Heart right ventricle (tissue), 16 donors: ENCODE results near the gene ZNF597. TPM values are rescaled to one million over a fixed set of nuclear protein-coding genes. Genes with fewer than 3 reads are reported as not detected.

ENCODE experiments used
- ATAC-seq, 8 donors: fragments of 200-7000 bp; cut with Tn5 transposase; one replicate each; pipeline ENCODE4 v1.9.1; 2020; ENCODE audit warnings: mild to moderate bottlenecking in 8 of 8, moderate library complexity in 8 of 8, moderate number of reproducible peaks in 1 of 8
- DNase-seq, 2 donors: peaks; one replicate each; pipeline ENCODE4 v3.0.0-alpha.2; 2020
- H3K27ac ChIP-seq, 10 donors: fragments of 200-600 bp; sonication (generic) in 2 of 10; one replicate each; pipeline versions ENCODE4 v1.5.0 to v1.8.0; 2020 to 2022; ENCODE audit warnings: mild to moderate bottlenecking in 3 of 10
- H3K27me3 ChIP-seq, 7 donors: fragments of 200-600 bp; one replicate each; pipeline ENCODE4 v1.8.0; 2021 to 2022; ENCODE audit warnings: mild to moderate bottlenecking in 2 of 7
- H3K36me3 ChIP-seq, 9 donors: fragments of 200-600 bp; sonication (generic) in 1 of 9; one replicate each; pipeline versions ENCODE4 v1.5.0 to v1.8.0; 2020 to 2022; ENCODE audit warnings: mild to moderate bottlenecking in 2 of 9
- H3K4me1 ChIP-seq, 9 donors: fragments of 200-600 bp; sonication (generic) in 1 of 9; one replicate each; pipeline versions ENCODE4 v1.5.0 to v1.8.0; 2020 to 2022; ENCODE audit warnings: mild to moderate bottlenecking in 4 of 9
- H3K4me3 ChIP-seq, 10 donors: fragments of 200-600 bp; sonication (generic) in 2 of 10; one replicate each; pipeline versions ENCODE4 v1.5.0 to v1.8.0; 2020 to 2022; ENCODE audit warnings: mild to moderate bottlenecking in 7 of 10, moderate library complexity in 2 of 10
- H3K9me3 ChIP-seq, 11 donors: fragments of 200-600 bp in 10 of 11; sonication (generic) in 2 of 11; one replicate each; pipeline versions ENCODE4 v1.5.0 to v1.8.0; 2013 to 2022; ENCODE audit warnings: mild to moderate bottlenecking in 2 of 11, control low read depth in 1 of 11, moderate library complexity in 1 of 11
- CTCF ChIP-seq, 9 donors: fragments of 200-600 bp; sonication (generic) in 2 of 9; IDR thresholded peaks; one replicate each; pipeline versions ENCODE4 v1.5.0 to v1.8.0; 2021 to 2022; ENCODE audit warnings: antibody characterized with exemption in 9 of 9, mild to moderate bottlenecking in 5 of 9, moderate library complexity in 1 of 9
- WGBS, 2 donors: extraction: QIAGEN DNeasy Blood & Tissue Kit; methylation state at CpG; one replicate each; pipeline ENCODE4 v1.1.7; 2013; ENCODE audit warnings: inconsistent platforms in 1 of 2; 5-methylcytosine and 5-hydroxymethylcytosine counted together
- intact Hi-C, 10 donors: fragments of 100-400 bp; cut with DNase I; formaldehyde crosslinking; loops; one replicate each; pipeline versions ENCODE4 v1.11.1 to v1.14.2; 2022
- polyA plus RNA-seq, 2 donors: library from polyadenylated mRNA; stranded (reverse); fragments of 200-250 nt; gene quantifications; one replicate each; pipeline ENCODE4 v1.2.3, GENCODE V29; 2013
- total RNA-seq, 10 donors: library from RNA; stranded (reverse); fragmentation: NEBNext Ultra II Directional in 3 of 10; extraction: Animal tissue kit (Norgen Biotek cat#: 25700) in 3 of 10; gene quantifications; one replicate each; pipeline versions ENCODE4 v1.2.1 to v1.2.4, GENCODE V29; 2021 to 2023
- donor health status: Arrhythmogenic right ventricular cardiomyopathy.
- donor health status: ischemic (EF 13 %, LVEDD 7.1; RV severe dilation, severe dysfunction).
- donor health status: healthy with polysubstance abuse.
- donor health status: DM: no; HTN: yes; CAD: no.
- donor health status: DM: no; HTN: no; CAD: no.
- donor health status: ischemic (EF 25% LVEDD 6.9; RV normal size, moderate dysfunction).
- donor health status: ischemic (EF 25% LVEDD 5.7; RV mildly dilated, moderate dysfunction).
- donor health status: healthy.
- donor health status: DM: yes; HTN: yes; CAD: no.
- donor health status: Ischemic cardiomyopathy.
- donor health status: ischemic (EF 35%, LVEDD 5.7; RV mildly dilated, moderate dysfunction).
- donor health status: nonischemic (EF 11% LVEDD 7.7; RV severe dilation, severe dysfunction).
- donor health status: DM: yes; HTN: yes; CAD: no.
- donor health status: PGD.
- donor health status: ischemic (EF 29% LVEDD 5.4; RV normal size, mild dysfunction).
- donor health status: nonischemic (EF 23%, LVEDD 6.1; RV moderate dilation, normal function).

The ZNF597 gene
- total and polyA plus RNA-seq, 12 donors: 0.73 to 2.4 (median 1.6) TPM

DNA sequence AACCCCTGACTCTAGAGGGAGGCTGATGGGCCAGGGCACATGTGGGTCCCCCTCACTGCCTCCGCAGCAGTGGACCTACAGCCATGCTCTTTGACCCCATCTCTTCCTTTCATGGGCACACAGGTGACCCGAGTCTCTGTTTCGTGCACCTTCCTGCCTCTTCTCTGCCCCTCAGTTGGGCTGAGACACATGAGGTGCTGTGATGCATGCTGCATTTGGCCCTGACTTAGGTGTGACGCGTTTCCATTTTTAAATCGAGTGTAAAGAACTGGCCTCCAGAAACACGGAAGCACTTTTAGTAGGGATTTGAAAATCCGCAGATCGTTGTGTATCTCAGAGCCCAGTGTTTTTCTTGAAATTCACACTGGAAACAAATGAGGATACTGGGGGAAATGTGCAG lies 27.4 kb upstream of the ZNF597 start:
- TF ChIP-seq CTCF (IDR thresholded peaks at IDR 0.05): no peak
- Histone ChIP-seq H3K36me3 (peaks cover 0 to 49% (median 3%) of the 10 kb centered on the region in 9 donors), H3K4me1 (peaks cover 24 to 88% (median 66%) of the 10 kb centered on the region in 9 donors), H3K27me3 (no peaks in the 10 kb centered on the region), H3K4me3 (no peak overlapping the region), H3K9me3 (no peaks in the 10 kb centered on the region), H3K27ac (peak overlapping the region in 1 of 10 donors; percentile 43)
- WGBS, 2 donors: 72 to 82% methylated on average over 9 of the region's 9 CpGs
- DNase-seq (no peak), ATAC-seq (peak in 2 of 8 donors; percentile 7 to 62)
- intact Hi-C loops: no loop called here

GRCh38 chr16:3469736-3470135 lies 26.4 kb upstream of the ZNF597 start:
- no peak overlapping the region for H3K27ac ChIP-seq
- no peaks in the 10 kb centered on the region for H3K27me3 ChIP-seq
- H3K36me3 ChIP-seq: peaks cover 0 to 50% (median 3%) of the 10 kb centered on the region in 9 donors
- no peak overlapping the region for H3K4me3 ChIP-seq
- H3K4me1 ChIP-seq: peaks cover 28 to 90% (median 70%) of the 10 kb centered on the region in 9 donors
- ATAC-seq (no peak), DNase-seq (no peak)
- TF ChIP-seq CTCF (IDR thresholded peaks at IDR 0.05): no peak
- no peaks in the 10 kb centered on the region for H3K9me3 ChIP-seq
- 84 to 86% methylated on average over 7 of the region's 7 CpGs for WGBS, 2 donors
- intact Hi-C loops: no loop called here

DNA sequence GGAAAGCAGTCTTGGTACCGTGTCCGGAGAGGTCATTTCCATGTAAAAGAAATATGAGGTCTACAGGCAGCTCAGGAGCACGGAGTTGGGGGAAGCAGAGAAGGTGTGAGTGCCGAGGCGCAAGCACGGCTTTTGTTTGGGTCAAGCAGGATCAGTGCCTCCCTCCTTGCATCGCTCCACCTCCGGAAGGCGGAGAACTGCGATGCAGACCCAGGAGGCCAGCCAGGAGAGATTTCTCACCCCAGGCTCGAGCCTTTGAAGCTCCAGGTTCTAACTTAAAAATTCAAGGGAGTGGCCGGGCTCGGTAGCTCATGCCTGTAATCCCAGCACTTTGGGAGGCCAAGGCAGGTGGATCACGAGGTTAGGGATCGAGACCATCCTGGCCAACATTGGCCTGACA lies 25.2 kb upstream of the ZNF597 start:
- H3K36me3 ChIP-seq: peaks cover 0 to 43% (median 3%) of the 10 kb centered on the region in 9 donors
- DNase-seq (no peak), ATAC-seq (no peak)
- 73 to 74% methylated on average over 15 of the region's 15 CpGs for WGBS, 2 donors
- TF ChIP-seq CTCF (IDR thresholded peaks at IDR 0.05): no peak
- H3K9me3 ChIP-seq: no peaks in the 10 kb centered on the region
- intact Hi-C loops: no loop called here
- H3K4me1 ChIP-seq: peaks cover 23 to 90% (median 68%) of the 10 kb centered on the region in 9 donors
- no peak overlapping the region for H3K4me3 ChIP-seq
- H3K27ac ChIP-seq: no peak overlapping the region
- H3K27me3 ChIP-seq: no peaks in the 10 kb centered on the region

GRCh38 chr16:3467921-3468320 lies 24.6 kb upstream of the ZNF597 start:
- Histone ChIP-seq H3K27ac (no peak overlapping the region), H3K27me3 (no peaks in the 10 kb centered on the region), H3K4me1 (peaks cover 23 to 92% (median 65%) of the 10 kb centered on the region in 9 donors), H3K4me3 (no peak overlapping the region), H3K36me3 (peaks cover 0 to 42% (median 3%) of the 10 kb centered on the region in 9 donors), H3K9me3 (no peaks in the 10 kb centered on the region)
- ATAC-seq (no peak), DNase-seq (no peak)
- 79 to 84% methylated on average over 4 of the region's 4 CpGs for WGBS, 2 donors
- TF ChIP-seq CTCF (IDR thresholded peaks at IDR 0.05): no peak
- intact Hi-C loops: no loop called here
